GM12892 (cell line): ENCODE measurements around the gene CAMK2B.

Experiments used
- POLR2A ChIP-seq: IDR thresholded peaks from 2 replicates; pipeline ENCODE4 v1.6.1; 2011; ENCODE audit warnings: low read depth, low read length, control low read depth
- POLR2AphosphoS5 ChIP-seq: IDR thresholded peaks from 2 replicates; pipeline ENCODE4 v1.6.1; 2011; ENCODE audit warnings: low read depth, low read length, control low read depth

DNA sequence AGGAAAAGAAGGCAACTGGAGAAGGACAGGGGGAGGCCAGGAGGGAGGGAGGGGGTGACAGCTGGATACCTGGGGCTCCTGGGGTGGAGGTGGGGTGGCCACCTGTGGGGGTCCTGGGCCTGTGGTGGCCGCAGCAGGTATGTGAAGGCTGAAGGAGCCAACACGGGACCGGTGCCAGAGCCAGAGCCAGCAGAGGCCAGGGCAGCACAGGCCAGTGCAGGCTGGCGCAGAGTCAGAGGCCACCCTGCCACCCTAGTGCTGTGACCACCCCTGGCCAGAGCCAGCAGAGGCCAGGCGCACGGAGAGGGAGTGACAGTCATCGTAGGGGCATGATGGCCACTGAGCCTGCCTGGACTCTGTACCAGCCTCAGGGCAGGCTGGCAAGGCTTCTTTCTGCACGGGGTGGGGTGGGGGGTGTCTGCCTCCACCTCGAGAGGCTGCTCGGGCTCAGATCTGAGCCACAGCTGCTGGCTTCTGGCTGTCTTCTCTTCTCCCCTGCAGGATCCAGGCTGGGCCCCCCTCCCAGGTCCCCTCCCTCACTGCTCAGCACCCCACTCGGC is 95.8 kb downstream of the CAMK2B start:
- TF ChIP-seq POLR2A: no peak
- TF ChIP-seq POLR2AphosphoS5: no peak
